Mucosa of rectum (tissue), 2 donors: ENCODE measurements around the gene SUCLG1.

ENCODE experiments used
- H3K27ac ChIP-seq, 2 donors: one replicate each; pipeline ENCODE4 v1.7.0; 2013; ENCODE audit warnings: inconsistent platforms in 2 of 2, low read depth in 2 of 2, low read length in 2 of 2
- H3K27me3 ChIP-seq, 2 donors: one replicate each; pipeline ENCODE4 v1.7.0; 2013; ENCODE audit warnings: low read length in 2 of 2; ENCODE audit not compliant: control insufficient read depth in 2 of 2, insufficient read depth in 2 of 2
- H3K36me3 ChIP-seq, 2 donors: one replicate each; pipeline ENCODE4 v1.7.0; 2013; ENCODE audit warnings: low read length in 2 of 2; ENCODE audit not compliant: control insufficient read depth in 2 of 2, insufficient read depth in 2 of 2
- H3K4me1 ChIP-seq, 2 donors: one replicate each; pipeline ENCODE4 v1.7.0; 2013; ENCODE audit warnings: low read length in 2 of 2, mild to moderate bottlenecking in 1 of 2; ENCODE audit not compliant: control insufficient read depth in 2 of 2, insufficient read depth in 2 of 2
- H3K4me3 ChIP-seq, 2 donors: one replicate each; pipeline ENCODE4 v1.7.0; 2013; ENCODE audit warnings: low read length in 2 of 2
- H3K9ac ChIP-seq, 2 donors: one replicate each; pipeline ENCODE4 v1.7.0; 2013; ENCODE audit warnings: low read length in 2 of 2, low read depth in 1 of 2, mild to moderate bottlenecking in 1 of 2
- H3K9me3 ChIP-seq, 2 donors: one replicate each; pipeline ENCODE4 v1.7.0; 2013; ENCODE audit warnings: low read length in 2 of 2; ENCODE audit not compliant: control insufficient read depth in 2 of 2
- donor health status: healthy.
- donor health status: Normal muscosa, but diverticular disease.

SUCLG1 gene

GRCh38 chr2:84459018-84459943, at the start of gene SUCLG1:
TSS of gene SUCLG1 (minus strand) at chr2:84459280. CDS start at chr2:84459269, 11 bp downstream.
- Histone ChIP-seq H3K27me3 (no peaks in the 10 kb centered on the region), H3K4me3 (peak within 1 kb of the TSS; percentile 94 to 98), H3K9ac (peak within 1 kb of the TSS; percentile 85 to 92), H3K9me3 (no peaks in the 10 kb centered on the region), H3K4me1 (peaks cover 9 to 23% of the 10 kb centered on the region in 2 donors), H3K36me3 (peaks cover 0 to 2% of the 10 kb centered on the region in 2 donors), H3K27ac (peak within 1 kb of the TSS; percentile 89 to 90)

GRCh38 chr2:84498150-84498799, 39.2 kb upstream of the SUCLG1 start:
- Histone ChIP-seq H3K27me3 (no peaks in the 10 kb centered on the region), H3K27ac (no peak overlapping the region), H3K9me3 (no peaks in the 10 kb centered on the region), H3K36me3 (no peaks in the 10 kb centered on the region), H3K4me1 (peaks cover 4 to 13% of the 10 kb centered on the region in 2 donors), H3K9ac (no peak overlapping the region), H3K4me3 (no peak overlapping the region)

GRCh38 chr2:84497285-84497684, 38.2 kb upstream of the SUCLG1 start:
- H3K9me3 ChIP-seq, result no peaks in the 10 kb centered on the region
- peak overlapping the region; percentile 11 to 60 for H3K27ac ChIP-seq
- no peaks in the 10 kb centered on the region for H3K27me3 ChIP-seq
- H3K9ac ChIP-seq, result no peak overlapping the region
- no peak overlapping the region for H3K4me3 ChIP-seq
- H3K4me1 ChIP-seq, result peaks cover 4 to 13% of the 10 kb centered on the region in 2 donors
- no peaks in the 10 kb centered on the region for H3K36me3 ChIP-seq

- H3K4me1 ChIP-seq, result peaks cover 4 to 13% of the 10 kb centered on the region in 2 donors
- no peaks in the 10 kb centered on the region for H3K9me3 ChIP-seq
- H3K27me3 ChIP-seq, result no peaks in the 10 kb centered on the region
- H3K36me3 ChIP-seq, result no peaks in the 10 kb centered on the region
- H3K27ac ChIP-seq, result no peak overlapping the region
- no peak overlapping the region for H3K9ac ChIP-seq
- no peak overlapping the region for H3K4me3 ChIP-seq
These were observed 37.3 kb upstream of the SUCLG1 start for GRCh38 chr2:84496386-84496785.

GRCh38 chr2:84495539-84496146, 36.6 kb upstream of the SUCLG1 start:
- Histone ChIP-seq H3K9ac (peak overlapping the region in 1 of 2 donors; percentile 24), H3K9me3 (no peaks in the 10 kb centered on the region), H3K36me3 (no peaks in the 10 kb centered on the region), H3K4me3 (no peak overlapping the region), H3K4me1 (peaks cover 4 to 13% of the 10 kb centered on the region in 2 donors), H3K27ac (no peak overlapping the region), H3K27me3 (no peaks in the 10 kb centered on the region)

- Histone ChIP-seq H3K9ac (no peak overlapping the region), H3K4me1 (peaks cover 4 to 13% of the 10 kb centered on the region in 2 donors), H3K27me3 (no peaks in the 10 kb centered on the region)
These were observed 35.0 kb upstream of the SUCLG1 start for GRCh38 chr2:84494070-84494469.

GRCh38 chr2:84493514-84493913, 34.4 kb upstream of the SUCLG1 start:
- Histone ChIP-seq H3K36me3 (no peaks in the 10 kb centered on the region), H3K27me3 (no peaks in the 10 kb centered on the region), H3K27ac (no peak overlapping the region), H3K9me3 (no peaks in the 10 kb centered on the region), H3K4me1 (peaks cover 4 to 13% of the 10 kb centered on the region in 2 donors), H3K9ac (no peak overlapping the region), H3K4me3 (no peak overlapping the region)

More at GRCh38 chr2:84494070-84494469, 35.0 kb upstream of the SUCLG1 start:
- H3K9me3 ChIP-seq, result no peaks in the 10 kb centered on the region
- H3K4me3 ChIP-seq, result no peak overlapping the region
- H3K27ac ChIP-seq, result no peak overlapping the region
- H3K36me3 ChIP-seq, result no peaks in the 10 kb centered on the region

- no peak overlapping the region for H3K4me3 ChIP-seq
- no peak overlapping the region for H3K9ac ChIP-seq
These were observed 33.5 kb upstream of the SUCLG1 start for GRCh38 chr2:84492571-84492970.

GRCh38 chr2:84491741-84492140, 32.7 kb upstream of the SUCLG1 start:
- H3K27ac ChIP-seq, result no peak overlapping the region
- no peaks in the 10 kb centered on the region for H3K27me3 ChIP-seq
- H3K9me3 ChIP-seq, result no peaks in the 10 kb centered on the region
- no peak overlapping the region for H3K9ac ChIP-seq
- peaks cover 11 to 19% of the 10 kb centered on the region in 2 donors for H3K4me1 ChIP-seq
- no peaks in the 10 kb centered on the region for H3K36me3 ChIP-seq
- no peak overlapping the region for H3K4me3 ChIP-seq

More at GRCh38 chr2:84492571-84492970, 33.5 kb upstream of the SUCLG1 start:
- Histone ChIP-seq H3K36me3 (no peaks in the 10 kb centered on the region), H3K27ac (no peak overlapping the region), H3K4me1 (peaks cover 6 to 11% of the 10 kb centered on the region in 2 donors), H3K9me3 (no peaks in the 10 kb centered on the region), H3K27me3 (no peaks in the 10 kb centered on the region)

- H3K36me3 ChIP-seq, result no peaks in the 10 kb centered on the region
These were observed 32.2 kb upstream of the SUCLG1 start for GRCh38 chr2:84491256-84491655.

More at GRCh38 chr2:84491256-84491655, 32.2 kb upstream of the SUCLG1 start:
- no peak overlapping the region for H3K9ac ChIP-seq
- H3K9me3 ChIP-seq, result no peaks in the 10 kb centered on the region
- no peaks in the 10 kb centered on the region for H3K27me3 ChIP-seq
- H3K27ac ChIP-seq, result no peak overlapping the region
- H3K4me3 ChIP-seq, result no peak overlapping the region
- H3K4me1 ChIP-seq, result peaks cover 11 to 20% of the 10 kb centered on the region in 2 donors
